GM18861 (cell line): ENCODE data around the gene COG5.

Experiments
- ATAC-seq: cut with Tn5 transposase; IDR thresholded peaks from one replicate; pipeline ENCODE4 v1.9.1; 2021; ENCODE audit not compliant: unreplicated experiment

Gene COG5

GRCh38 chr7:107526672-107527071 is 37.0 kb downstream of the COG5 start:
- no peak for ATAC-seq

- no peak for ATAC-seq
These were observed 56.9 kb downstream of the COG5 start for GRCh38 chr7:107506674-107507339.

- no peak for ATAC-seq
These were observed 57.6 kb downstream of the COG5 start for GRCh38 chr7:107505997-107506673.

- no peak for ATAC-seq
These were observed 58.4 kb downstream of the COG5 start for GRCh38 chr7:107505362-107505761.

GRCh38 chr7:107503687-107504086 is 60.0 kb downstream of the COG5 start:
- no peak for ATAC-seq

GRCh38 chr7:107502797-107503196 is 60.9 kb downstream of the COG5 start:
- ATAC-seq = no peak

GRCh38 chr7:107502154-107502553 is 61.6 kb downstream of the COG5 start:
- ATAC-seq = no peak

GRCh38 chr7:107501593-107501992 is 62.1 kb downstream of the COG5 start:
- no peak for ATAC-seq

GRCh38 chr7:107499731-107500130 is 64.0 kb downstream of the COG5 start:
- ATAC-seq = no peak

GRCh38 chr7:107495516-107495915 is 68.2 kb downstream of the COG5 start:
- no peak for ATAC-seq

GRCh38 chr7:107494884-107495283 is 68.8 kb downstream of the COG5 start:
- ATAC-seq = no peak

- no peak for ATAC-seq
These were observed 69.4 kb downstream of the COG5 start for GRCh38 chr7:107494315-107494751.

- ATAC-seq = no peak
These were observed 70.8 kb downstream of the COG5 start for GRCh38 chr7:107492875-107493274.

- ATAC-seq = no peak
These were observed 77.7 kb downstream of the COG5 start for GRCh38 chr7:107486041-107486440.

- ATAC-seq = no peak
These were observed 81.1 kb downstream of the COG5 start for GRCh38 chr7:107482571-107482970.

GRCh38 chr7:107480932-107481331 is 82.8 kb downstream of the COG5 start:
- ATAC-seq = no peak

- no peak for ATAC-seq
These were observed 84.4 kb downstream of the COG5 start for GRCh38 chr7:107479303-107479702.

- ATAC-seq = no peak
These were observed 89.6 kb downstream of the COG5 start for GRCh38 chr7:107474104-107474521.

- ATAC-seq = no peak
These were observed 91.6 kb downstream of the COG5 start for GRCh38 chr7:107472116-107472515.

- ATAC-seq = no peak
These were observed 92.2 kb downstream of the COG5 start for GRCh38 chr7:107471292-107472070.

- ATAC-seq = no peak
These were observed 93.8 kb downstream of the COG5 start, which contains the start of gene GPR22 for GRCh38 chr7:107469929-107470328. GPR22 (plus strand) TSS chr7:107470057; CDS start chr7:107474061, 4,004 bp downstream.

- ATAC-seq = no peak
These were observed 94.9 kb downstream of the COG5 start for GRCh38 chr7:107468824-107469223.
